SH-SY5Y (cell line): ENCODE results near the gene PARP8.

Experiments
- GATA2 ChIP-seq: IDR thresholded peaks from 2 replicates; pipeline ENCODE4 v1.6.1; 2011; ENCODE audit warnings: mild to moderate bottlenecking, low read depth, low read length
- GATA3 ChIP-seq: IDR thresholded peaks from 2 replicates; pipeline ENCODE4 v1.6.1; 2011; ENCODE audit warnings: low read depth, mild to moderate bottlenecking, low read length, moderate library complexity

Gene PARP8

GRCh38 chr5:50749181-50749580 is 82.7 kb downstream of the PARP8 start:
- TF ChIP-seq GATA2 (no peak), GATA3 (no peak)

- no peak for TF ChIP-seq GATA3
- no peak for TF ChIP-seq GATA2
Measured at GRCh38 chr5:50749873-50750272, 83.4 kb downstream of the PARP8 start.

GRCh38 chr5:50751064-50751657 is 84.7 kb downstream of the PARP8 start:
- TF ChIP-seq GATA2, result no peak
- no peak for TF ChIP-seq GATA3

GRCh38 chr5:50752800-50753199 is 86.4 kb downstream of the PARP8 start:
- TF ChIP-seq GATA2 (no peak), GATA3 (no peak)

GRCh38 chr5:50759526-50760270 is 93.3 kb downstream of the PARP8 start:
- TF ChIP-seq GATA3 (no peak), GATA2 (no peak)

- TF ChIP-seq GATA3 (no peak), GATA2 (no peak)
Measured at GRCh38 chr5:50763351-50763750, 96.9 kb downstream of the PARP8 start.

- TF ChIP-seq GATA3 (no peak), GATA2 (no peak)
Measured at GRCh38 chr5:50763846-50764245, 97.4 kb downstream of the PARP8 start.

GRCh38 chr5:50766042-50766441 is 99.6 kb downstream of the PARP8 start:
- TF ChIP-seq GATA2 (no peak), GATA3 (no peak)

- TF ChIP-seq GATA3, result no peak
- no peak for TF ChIP-seq GATA2
Measured at GRCh38 chr5:50766462-50766861, 100.0 kb downstream of the PARP8 start.

- no peak for TF ChIP-seq GATA2
- TF ChIP-seq GATA3, result no peak
Measured at GRCh38 chr5:50766967-50767366, 100.5 kb downstream of the PARP8 start.

- TF ChIP-seq GATA2 (no peak), GATA3 (no peak)
Measured at GRCh38 chr5:50767588-50767987, 101.2 kb downstream of the PARP8 start.

GRCh38 chr5:50768634-50769033 is 102.2 kb downstream of the PARP8 start:
- TF ChIP-seq GATA3 (0 out of 2 replicates have a peak, but pooled peaks have one; percentile 18), GATA2 (peak; percentile 56; the same call in 1 of the 2 replicates)

- TF ChIP-seq GATA2 (no peak), GATA3 (no peak)
Measured at GRCh38 chr5:50770441-50770840, 104.0 kb downstream of the PARP8 start.

- TF ChIP-seq GATA3 (no peak), GATA2 (no peak)
Measured at GRCh38 chr5:50786073-50786472, 119.6 kb downstream of the PARP8 start.

- no peak for TF ChIP-seq GATA3
- TF ChIP-seq GATA2, result no peak
Measured at GRCh38 chr5:50791813-50792212, 125.4 kb downstream of the PARP8 start.
